GM18858 (cell line): Measurements from ENCODE around the gene FANCC.

Source experiments
- ATAC-seq: cut with Tn5 transposase; IDR thresholded peaks from one replicate; pipeline ENCODE4 v1.9.1; 2021; ENCODE audit not compliant: unreplicated experiment

Gene FANCC

DNA sequence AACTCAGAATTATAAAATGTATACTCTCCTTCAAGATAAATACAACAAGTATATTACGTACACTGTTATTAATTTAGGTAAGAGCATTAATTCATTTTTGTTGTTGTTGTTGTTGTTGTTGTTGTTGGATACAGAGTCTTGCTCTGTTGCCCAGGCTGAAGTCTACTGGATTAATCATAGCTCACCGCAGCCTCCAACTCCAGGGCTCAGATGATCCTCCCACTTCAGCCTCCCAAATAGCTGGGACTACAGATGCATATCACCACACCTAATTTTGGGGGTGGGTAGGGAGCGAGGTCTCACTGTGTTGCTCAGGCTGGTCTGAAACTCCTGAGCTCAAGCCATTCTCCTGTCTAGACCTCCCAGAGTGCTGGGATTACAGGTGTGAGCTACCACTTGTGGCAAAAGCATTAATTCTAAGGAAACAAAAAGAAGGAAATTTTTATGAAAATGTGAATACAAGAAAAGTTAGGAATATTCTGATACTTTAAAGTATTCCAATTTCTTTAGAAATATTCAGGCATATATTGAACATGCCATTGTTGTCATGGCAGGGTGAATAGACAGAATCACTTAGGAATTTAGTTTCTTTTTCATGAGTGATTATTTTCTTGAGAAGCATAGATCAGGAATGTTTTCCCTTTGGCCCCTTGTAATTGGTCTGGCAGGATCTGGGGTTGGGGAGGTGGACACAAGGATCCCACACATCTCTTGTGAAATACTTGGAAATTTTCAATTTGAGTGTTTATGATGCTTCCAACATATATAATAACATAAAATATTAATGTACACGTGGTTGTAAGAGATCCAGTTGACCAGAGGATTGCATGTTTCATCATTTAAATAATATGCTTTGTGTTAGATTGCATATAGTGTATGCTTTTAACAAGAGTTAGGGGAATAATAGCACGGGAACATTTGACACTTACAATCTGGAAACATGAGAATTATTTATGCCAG, 263.6 kb downstream of the FANCC start:
- no peak for ATAC-seq

DNA sequence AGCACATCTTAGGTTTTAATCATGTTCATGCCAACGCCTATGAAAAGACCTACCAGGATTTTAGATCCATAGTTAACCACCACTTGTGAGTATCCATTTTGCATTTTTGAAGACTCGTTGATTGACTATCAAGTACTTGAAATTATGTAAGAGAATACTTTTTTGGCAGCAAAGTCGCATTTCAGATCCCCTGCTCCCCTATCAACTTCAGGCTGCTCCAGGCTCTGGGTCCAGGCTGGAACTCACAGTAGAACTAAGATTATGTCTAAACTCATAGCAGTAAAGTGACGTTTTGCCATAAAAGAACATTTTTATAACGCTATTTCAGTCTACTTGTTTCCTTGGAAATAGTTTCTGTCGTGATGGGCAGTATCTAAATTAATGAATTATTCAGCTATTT, 267.7 kb downstream of the FANCC start:
- ATAC-seq, result no peak
